ENCODE measurements around the gene CDH16. TPM values are rescaled to one million over a fixed set of nuclear protein-coding genes. Genes with fewer than 3 reads are reported as not detected.

Gene CDH16
- total and polyA plus RNA-seq, 2 of the 13 experiments (the other 11 are each of a cell fraction or from before 2014, with no cell fraction given) = 2.7 to 3.9 TPM

DNA sequence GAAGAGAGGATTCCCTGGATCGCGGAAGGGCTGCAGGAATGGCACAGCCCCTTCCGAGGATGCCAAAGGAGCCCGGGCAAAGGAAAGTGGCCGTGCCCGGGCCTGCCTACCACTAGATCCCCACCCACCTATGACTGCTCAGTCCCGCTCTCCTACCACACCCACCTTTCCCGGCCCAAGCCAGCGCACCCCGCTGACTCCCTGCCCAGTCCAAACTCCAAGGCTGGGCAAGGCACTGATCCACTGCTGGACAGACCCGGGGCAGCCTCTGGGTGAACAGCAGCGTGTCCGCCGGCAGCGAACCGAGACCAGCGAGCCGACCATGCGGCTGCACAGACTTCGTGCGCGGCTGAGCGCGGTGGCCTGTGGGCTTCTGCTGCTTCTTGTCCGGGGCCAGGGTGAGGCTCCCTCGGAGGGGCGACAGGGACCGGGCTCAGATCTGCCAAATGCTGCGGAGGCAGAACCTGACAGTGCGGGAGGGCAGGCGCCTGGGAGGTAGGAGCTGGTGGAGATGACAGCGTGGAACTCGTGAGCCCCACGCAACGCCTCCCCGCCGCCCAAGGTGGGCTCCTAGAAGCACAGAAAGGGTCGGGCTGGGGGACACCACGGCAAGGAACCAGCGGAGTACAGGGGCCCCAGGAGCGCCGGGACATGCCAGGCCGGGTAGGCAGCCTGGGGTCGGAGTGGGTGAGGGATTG lies 16.8 kb upstream of the CDH16 start, which contains the start of gene CES2 (continued):
- TF ChIP-seq, protein P1, sequence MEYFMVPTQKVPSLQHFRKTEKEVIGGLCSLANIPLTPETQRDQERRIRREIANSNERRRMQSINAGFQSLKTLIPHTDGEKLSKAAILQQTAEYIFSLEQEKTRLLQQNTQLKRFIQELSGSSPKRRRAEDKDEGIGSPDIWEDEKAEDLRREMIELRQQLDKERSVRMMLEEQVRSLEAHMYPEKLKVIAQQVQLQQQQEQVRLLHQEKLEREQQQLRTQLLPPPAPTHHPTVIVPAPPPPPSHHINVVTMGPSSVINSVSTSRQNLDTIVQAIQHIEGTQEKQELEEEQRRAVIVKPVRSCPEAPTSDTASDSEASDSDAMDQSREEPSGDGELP (IDR thresholded peaks at IDR 0.05; ENCODE audit: borderline replicate concordance, low read depth) = peak; percentile 34; the same call in 1 of the 2 replicates
- TF ChIP-seq, protein P2, sequence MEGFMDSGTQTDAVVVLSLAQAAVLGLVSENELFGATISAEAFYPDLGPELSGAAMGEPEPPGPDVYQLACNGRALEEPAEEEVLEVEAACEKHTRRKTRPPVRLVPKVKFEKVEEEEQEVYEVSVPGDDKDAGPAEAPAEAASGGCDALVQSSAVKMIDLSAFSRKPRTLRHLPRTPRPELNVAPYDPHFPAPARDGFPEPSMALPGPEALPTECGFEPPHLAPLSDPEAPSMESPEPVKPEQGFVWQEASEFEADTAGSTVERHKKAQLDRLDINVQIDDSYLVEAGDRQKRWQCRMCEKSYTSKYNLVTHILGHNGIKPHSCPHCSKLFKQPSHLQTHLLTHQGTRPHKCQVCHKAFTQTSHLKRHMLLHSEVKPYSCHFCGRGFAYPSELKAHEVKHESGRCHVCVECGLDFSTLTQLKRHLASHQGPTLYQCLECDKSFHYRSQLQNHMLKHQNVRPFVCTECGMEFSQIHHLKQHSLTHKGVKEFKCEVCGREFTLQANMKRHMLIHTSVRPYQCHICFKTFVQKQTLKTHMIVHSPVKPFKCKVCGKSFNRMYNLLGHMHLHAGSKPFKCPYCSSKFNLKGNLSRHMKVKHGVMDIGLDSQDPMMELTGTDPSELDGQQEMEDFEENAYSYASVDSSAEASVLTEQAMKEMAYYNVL (CRISPR knock-in tag; IDR thresholded peaks at IDR 0.05; ENCODE audit: borderline replicate concordance) = peak; percentile 40; the same call in 1 of the 2 replicates
- TF ChIP-seq ZNF101 (CRISPR knock-in tag; IDR thresholded peaks at IDR 0.05; ENCODE audit: borderline replicate concordance, low read depth) (no peak), ZNF264 (CRISPR knock-in tag; IDR thresholded peaks at IDR 0.05) (peak; percentile 94), ZNF253 (CRISPR knock-in tag; IDR thresholded peaks at IDR 0.05; ENCODE audit: borderline replicate concordance) (0 out of 2 replicates have a peak, but pooled peaks have one; percentile 30), HHEX (CRISPR knock-in tag; IDR thresholded peaks at IDR 0.05) (no peak), EZH2 (conservative IDR thresholded peaks at IDR 0.05; ENCODE audit: low read depth, low read length) (no peak), ZNF546 (CRISPR knock-in tag; conservative IDR thresholded peaks at IDR 0.05) (peak; percentile 79), ZSCAN20 (CRISPR knock-in tag; IDR thresholded peaks at IDR 0.05; ENCODE audit: borderline replicate concordance) (0 out of 2 replicates have a peak, but pooled peaks have one; percentile 65)
- TF ChIP-seq, protein P3, sequence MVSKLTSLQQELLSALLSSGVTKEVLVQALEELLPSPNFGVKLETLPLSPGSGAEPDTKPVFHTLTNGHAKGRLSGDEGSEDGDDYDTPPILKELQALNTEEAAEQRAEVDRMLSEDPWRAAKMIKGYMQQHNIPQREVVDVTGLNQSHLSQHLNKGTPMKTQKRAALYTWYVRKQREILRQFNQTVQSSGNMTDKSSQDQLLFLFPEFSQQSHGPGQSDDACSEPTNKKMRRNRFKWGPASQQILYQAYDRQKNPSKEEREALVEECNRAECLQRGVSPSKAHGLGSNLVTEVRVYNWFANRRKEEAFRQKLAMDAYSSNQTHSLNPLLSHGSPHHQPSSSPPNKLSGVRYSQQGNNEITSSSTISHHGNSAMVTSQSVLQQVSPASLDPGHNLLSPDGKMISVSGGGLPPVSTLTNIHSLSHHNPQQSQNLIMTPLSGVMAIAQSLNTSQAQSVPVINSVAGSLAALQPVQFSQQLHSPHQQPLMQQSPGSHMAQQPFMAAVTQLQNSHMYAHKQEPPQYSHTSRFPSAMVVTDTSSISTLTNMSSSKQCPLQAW (CRISPR knock-in tag; IDR thresholded peaks at IDR 0.05) = peak; percentile 95
- TF ChIP-seq, protein P4, sequence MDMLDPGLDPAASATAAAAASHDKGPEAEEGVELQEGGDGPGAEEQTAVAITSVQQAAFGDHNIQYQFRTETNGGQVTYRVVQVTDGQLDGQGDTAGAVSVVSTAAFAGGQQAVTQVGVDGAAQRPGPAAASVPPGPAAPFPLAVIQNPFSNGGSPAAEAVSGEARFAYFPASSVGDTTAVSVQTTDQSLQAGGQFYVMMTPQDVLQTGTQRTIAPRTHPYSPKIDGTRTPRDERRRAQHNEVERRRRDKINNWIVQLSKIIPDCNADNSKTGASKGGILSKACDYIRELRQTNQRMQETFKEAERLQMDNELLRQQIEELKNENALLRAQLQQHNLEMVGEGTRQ (IDR thresholded peaks at IDR 0.05; ENCODE audit: low read depth, low read length) = no peak
- TF ChIP-seq, protein P4 (CRISPR knock-in tag; IDR thresholded peaks at IDR 0.05; ENCODE audit: borderline replicate concordance) = no peak
- TF ChIP-seq, protein P5, sequence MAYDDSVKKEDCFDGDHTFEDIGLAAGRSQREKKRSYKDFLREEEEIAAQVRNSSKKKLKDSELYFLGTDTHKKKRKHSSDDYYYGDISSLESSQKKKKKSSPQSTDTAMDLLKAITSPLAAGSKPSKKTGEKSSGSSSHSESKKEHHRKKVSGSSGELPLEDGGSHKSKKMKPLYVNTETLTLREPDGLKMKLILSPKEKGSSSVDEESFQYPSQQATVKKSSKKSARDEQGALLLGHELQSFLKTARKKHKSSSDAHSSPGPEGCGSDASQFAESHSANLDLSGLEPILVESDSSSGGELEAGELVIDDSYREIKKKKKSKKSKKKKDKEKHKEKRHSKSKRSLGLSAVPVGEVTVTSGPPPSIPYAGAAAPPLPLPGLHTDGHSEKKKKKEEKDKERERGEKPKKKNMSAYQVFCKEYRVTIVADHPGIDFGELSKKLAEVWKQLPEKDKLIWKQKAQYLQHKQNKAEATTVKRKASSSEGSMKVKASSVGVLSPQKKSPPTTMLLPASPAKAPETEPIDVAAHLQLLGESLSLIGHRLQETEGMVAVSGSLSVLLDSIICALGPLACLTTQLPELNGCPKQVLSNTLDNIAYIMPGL (CRISPR knock-in tag; IDR thresholded peaks at IDR 0.05; ENCODE audit: borderline replicate concordance in 1 of 2, low read depth in 1 of 2) = peak; percentile 73 to 76; a peak in 3 of 4 replicates
- TF ChIP-seq, protein P6, sequence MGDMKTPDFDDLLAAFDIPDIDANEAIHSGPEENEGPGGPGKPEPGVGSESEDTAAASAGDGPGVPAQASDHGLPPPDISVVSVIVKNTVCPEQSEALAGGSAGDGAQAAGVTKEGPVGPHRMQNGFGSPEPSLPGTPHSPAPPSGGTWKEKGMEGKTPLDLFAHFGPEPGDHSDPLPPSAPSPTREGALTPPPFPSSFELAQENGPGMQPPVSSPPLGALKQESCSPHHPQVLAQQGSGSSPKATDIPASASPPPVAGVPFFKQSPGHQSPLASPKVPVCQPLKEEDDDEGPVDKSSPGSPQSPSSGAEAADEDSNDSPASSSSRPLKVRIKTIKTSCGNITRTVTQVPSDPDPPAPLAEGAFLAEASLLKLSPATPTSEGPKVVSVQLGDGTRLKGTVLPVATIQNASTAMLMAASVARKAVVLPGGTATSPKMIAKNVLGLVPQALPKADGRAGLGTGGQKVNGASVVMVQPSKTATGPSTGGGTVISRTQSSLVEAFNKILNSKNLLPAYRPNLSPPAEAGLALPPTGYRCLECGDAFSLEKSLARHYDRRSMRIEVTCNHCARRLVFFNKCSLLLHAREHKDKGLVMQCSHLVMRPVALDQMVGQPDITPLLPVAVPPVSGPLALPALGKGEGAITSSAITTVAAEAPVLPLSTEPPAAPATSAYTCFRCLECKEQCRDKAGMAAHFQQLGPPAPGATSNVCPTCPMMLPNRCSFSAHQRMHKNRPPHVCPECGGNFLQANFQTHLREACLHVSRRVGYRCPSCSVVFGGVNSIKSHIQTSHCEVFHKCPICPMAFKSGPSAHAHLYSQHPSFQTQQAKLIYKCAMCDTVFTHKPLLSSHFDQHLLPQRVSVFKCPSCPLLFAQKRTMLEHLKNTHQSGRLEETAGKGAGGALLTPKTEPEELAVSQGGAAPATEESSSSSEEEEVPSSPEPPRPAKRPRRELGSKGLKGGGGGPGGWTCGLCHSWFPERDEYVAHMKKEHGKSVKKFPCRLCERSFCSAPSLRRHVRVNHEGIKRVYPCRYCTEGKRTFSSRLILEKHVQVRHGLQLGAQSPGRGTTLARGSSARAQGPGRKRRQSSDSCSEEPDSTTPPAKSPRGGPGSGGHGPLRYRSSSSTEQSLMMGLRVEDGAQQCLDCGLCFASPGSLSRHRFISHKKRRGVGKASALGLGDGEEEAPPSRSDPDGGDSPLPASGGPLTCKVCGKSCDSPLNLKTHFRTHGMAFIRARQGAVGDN (CRISPR knock-in tag; IDR thresholded peaks at IDR 0.05) = peak; percentile 97

Data from HepG2 (cell line).